DND-41 (cell line): Measurements from ENCODE around the gene KIF26A.

ENCODE experiments used
- EZH2 ChIP-seq: IDR thresholded peaks from 3 replicates; pipeline ENCODE4 v1.6.1; 2012; ENCODE audit warnings: borderline replicate concordance, low read depth, mild to moderate bottlenecking, moderate library complexity, low read length, inconsistent platforms; ENCODE audit not compliant: severe bottlenecking
- TF ChIP-seq, protein P1 (sequence below): IDR thresholded peaks from 2 replicates; pipeline ENCODE4 v1.5.1; 2012; ENCODE audit warnings: borderline replicate concordance, low read length, moderate library complexity, mild to moderate bottlenecking; ENCODE audit not compliant: poor library complexity, severe bottlenecking; ENCODE audit errors: extremely low read depth

DNA sequence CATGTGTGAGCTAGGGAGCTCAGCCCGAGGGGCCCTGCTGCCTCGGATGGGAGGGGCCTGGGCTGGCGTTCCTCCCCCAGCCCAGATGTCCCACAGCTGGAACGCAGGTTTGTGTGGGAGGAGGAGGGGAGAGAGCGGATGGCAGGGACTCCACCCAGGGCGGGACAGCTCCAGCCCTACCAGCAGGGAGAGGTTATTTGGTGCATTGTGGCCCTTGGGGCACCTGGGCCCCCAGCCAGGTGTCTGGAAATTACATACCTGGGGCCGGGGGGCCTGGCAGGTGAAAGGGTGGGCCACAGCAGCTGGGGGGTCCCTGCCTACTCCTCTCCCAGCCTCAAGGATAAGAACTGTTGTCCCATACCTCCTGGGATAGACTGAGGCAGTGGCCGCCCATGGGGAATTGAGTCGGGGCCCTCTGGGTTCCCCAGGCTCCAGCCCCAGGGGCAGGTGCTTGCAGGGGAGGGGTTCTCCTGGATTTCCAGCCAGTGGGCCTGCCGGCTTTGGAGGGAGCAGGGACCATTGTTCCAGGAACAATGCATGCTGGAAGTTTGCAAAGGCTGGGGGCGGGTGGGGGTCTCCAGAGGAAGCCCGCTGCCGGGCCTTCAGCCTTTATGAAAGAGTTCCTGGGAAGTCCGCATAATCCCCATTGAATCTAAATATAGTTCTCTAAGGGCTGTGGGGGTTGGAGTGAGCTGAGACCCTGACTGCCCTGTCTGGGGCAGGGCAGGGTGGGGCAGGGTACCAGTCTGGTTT is 1.2 kb downstream of the KIF26A start:
- TF ChIP-seq, protein P1, sequence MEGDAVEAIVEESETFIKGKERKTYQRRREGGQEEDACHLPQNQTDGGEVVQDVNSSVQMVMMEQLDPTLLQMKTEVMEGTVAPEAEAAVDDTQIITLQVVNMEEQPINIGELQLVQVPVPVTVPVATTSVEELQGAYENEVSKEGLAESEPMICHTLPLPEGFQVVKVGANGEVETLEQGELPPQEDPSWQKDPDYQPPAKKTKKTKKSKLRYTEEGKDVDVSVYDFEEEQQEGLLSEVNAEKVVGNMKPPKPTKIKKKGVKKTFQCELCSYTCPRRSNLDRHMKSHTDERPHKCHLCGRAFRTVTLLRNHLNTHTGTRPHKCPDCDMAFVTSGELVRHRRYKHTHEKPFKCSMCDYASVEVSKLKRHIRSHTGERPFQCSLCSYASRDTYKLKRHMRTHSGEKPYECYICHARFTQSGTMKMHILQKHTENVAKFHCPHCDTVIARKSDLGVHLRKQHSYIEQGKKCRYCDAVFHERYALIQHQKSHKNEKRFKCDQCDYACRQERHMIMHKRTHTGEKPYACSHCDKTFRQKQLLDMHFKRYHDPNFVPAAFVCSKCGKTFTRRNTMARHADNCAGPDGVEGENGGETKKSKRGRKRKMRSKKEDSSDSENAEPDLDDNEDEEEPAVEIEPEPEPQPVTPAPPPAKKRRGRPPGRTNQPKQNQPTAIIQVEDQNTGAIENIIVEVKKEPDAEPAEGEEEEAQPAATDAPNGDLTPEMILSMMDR, result no peak
- no peak for TF ChIP-seq EZH2
